GM18520 (cell line): ENCODE results near the gene TINAG.
A peak's percentile ranks its signal among the peaks of the same experiment; 100 is the strongest.

Experiments
- ATAC-seq: cut with Tn5 transposase; IDR thresholded peaks from one replicate; pipeline ENCODE4 v1.9.1; 2021; ENCODE audit not compliant: unreplicated experiment

The TINAG gene

GRCh38 chr6:54426995-54427394 lies 118.8 kb downstream of the TINAG start:
- no peak for ATAC-seq

- ATAC-seq: no peak
Measured at GRCh38 chr6:54427396-54427937, 119.2 kb downstream of the TINAG start.

GRCh38 chr6:54428431-54428830 lies 120.2 kb downstream of the TINAG start:
- peak; percentile 78 for ATAC-seq

GRCh38 chr6:54431466-54431865 lies 123.2 kb downstream of the TINAG start:
- ATAC-seq: no peak
